Left lung (tissue), 10 donors: ENCODE data around the gene GLIS1. TPM values are rescaled to one million over a fixed set of nuclear protein-coding genes. Genes with fewer than 3 reads are reported as not detected.

Experiments used
- ATAC-seq: fragments of 200-7000 bp; cut with Tn5 transposase; one replicate; pipeline ENCODE4 v1.9.1; 2020; ENCODE audit warnings: moderate library complexity
- DNase-seq, 4 donors: peaks; one replicate each; pipeline ENCODE4 v3.0.0-alpha.2; 2013 to 2020
- H3K27ac ChIP-seq, 2 donors: fragments of 200-600 bp; sonication (generic) in 1 of 2; one replicate each; pipeline versions ENCODE4 v1.5.0 to v1.8.0; 2020 to 2021
- H3K27me3 ChIP-seq, 2 donors: fragments of 200-600 bp; sonication (generic) in 1 of 2; one replicate each; pipeline versions ENCODE4 v1.5.0 to v1.8.0; 2020 to 2021
- H3K36me3 ChIP-seq, 2 donors: fragments of 200-600 bp; sonication (generic) in 1 of 2; one replicate each; pipeline versions ENCODE4 v1.5.0 to v1.8.0; 2020 to 2021
- H3K4me1 ChIP-seq, 2 donors: fragments of 200-600 bp; one replicate each; pipeline ENCODE4 v1.8.0; 2021
- H3K4me3 ChIP-seq, 2 donors: fragments of 200-600 bp; sonication (generic) in 1 of 2; one replicate each; pipeline versions ENCODE4 v1.5.0 to v1.8.0; 2020 to 2021; ENCODE audit warnings: mild to moderate bottlenecking in 1 of 2
- H3K9me3 ChIP-seq, 2 donors: fragments of 200-600 bp; sonication (generic) in 1 of 2; one replicate each; pipeline versions ENCODE4 v1.5.0 to v1.8.0; 2020 to 2021
- intact Hi-C, 2 donors: fragments of 100-400 bp; cut with DNase I; formaldehyde crosslinking; loops; one replicate each; pipeline versions ENCODE4 v1.11.2 to v1.14.2; 2022
- polyA plus RNA-seq, 6 donors: library from polyadenylated mRNA; unstranded; fragments of 120-200 nt; gene quantifications; one replicate each; pipeline ENCODE4 v1.2.1, GENCODE V29; 2013; ENCODE audit not compliant: insufficient read length in 6 of 6
- total RNA-seq, 2 donors: library from RNA; stranded (reverse); fragmentation: NEBNext Ultra II Directional; extraction: Animal tissue kit (Norgen Biotek cat#: 25700); gene quantifications; one replicate each; pipeline ENCODE4 v1.2.1, GENCODE V29; 2021
- TF ChIP-seq, protein P1 (sequence below), 2 donors: fragments of 200-600 bp; sonication (generic) in 1 of 2; IDR thresholded peaks; one replicate each; pipeline versions ENCODE4 v1.5.0 to v1.8.0; 2021; ENCODE audit warnings: antibody characterized with exemption in 2 of 2
- donor health status: DM: no; HTN: yes; CAD: no.
- donor health status: DM: no; HTN: no; CAD: no.

Gene GLIS1
- total and polyA plus RNA-seq, 8 donors = 0.06 to 0.16 (median 0.12) TPM; not detected in 4

DNA sequence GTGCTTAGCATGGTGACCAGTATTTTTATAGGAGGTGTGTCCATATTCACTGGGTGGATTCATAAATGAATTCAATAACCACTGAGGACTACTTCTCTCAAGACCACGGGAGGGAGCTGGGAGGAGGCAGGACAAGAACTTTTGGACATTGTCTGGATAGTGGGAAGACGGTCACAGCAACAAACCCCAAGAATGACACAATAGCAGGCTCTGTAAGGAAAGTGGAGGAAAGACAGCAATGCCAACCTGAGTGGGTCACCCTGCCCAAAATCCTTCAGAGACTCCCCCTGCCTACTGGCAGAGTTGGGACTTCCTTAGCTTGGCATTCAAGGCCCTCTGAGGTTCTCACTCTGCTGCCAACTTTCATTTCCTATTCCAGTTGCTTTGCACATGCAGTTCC, 42.0 kb downstream of the GLIS1 start:
- intact Hi-C loops = no loop called here
- peaks cover 0 to 20% of the 10 kb centered on the region in 2 donors for H3K27me3 ChIP-seq
- H3K27ac ChIP-seq = no peak overlapping the region
- no peaks in the 10 kb centered on the region for H3K4me1 ChIP-seq
- no peaks in the 10 kb centered on the region for H3K36me3 ChIP-seq
- no peak overlapping the region for H3K4me3 ChIP-seq
- TF ChIP-seq, protein P1, sequence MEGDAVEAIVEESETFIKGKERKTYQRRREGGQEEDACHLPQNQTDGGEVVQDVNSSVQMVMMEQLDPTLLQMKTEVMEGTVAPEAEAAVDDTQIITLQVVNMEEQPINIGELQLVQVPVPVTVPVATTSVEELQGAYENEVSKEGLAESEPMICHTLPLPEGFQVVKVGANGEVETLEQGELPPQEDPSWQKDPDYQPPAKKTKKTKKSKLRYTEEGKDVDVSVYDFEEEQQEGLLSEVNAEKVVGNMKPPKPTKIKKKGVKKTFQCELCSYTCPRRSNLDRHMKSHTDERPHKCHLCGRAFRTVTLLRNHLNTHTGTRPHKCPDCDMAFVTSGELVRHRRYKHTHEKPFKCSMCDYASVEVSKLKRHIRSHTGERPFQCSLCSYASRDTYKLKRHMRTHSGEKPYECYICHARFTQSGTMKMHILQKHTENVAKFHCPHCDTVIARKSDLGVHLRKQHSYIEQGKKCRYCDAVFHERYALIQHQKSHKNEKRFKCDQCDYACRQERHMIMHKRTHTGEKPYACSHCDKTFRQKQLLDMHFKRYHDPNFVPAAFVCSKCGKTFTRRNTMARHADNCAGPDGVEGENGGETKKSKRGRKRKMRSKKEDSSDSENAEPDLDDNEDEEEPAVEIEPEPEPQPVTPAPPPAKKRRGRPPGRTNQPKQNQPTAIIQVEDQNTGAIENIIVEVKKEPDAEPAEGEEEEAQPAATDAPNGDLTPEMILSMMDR (IDR thresholded peaks at IDR 0.05) = no peak
- ATAC-seq = no peak
- no peaks in the 10 kb centered on the region for H3K9me3 ChIP-seq
- no peak for DNase-seq

DNA sequence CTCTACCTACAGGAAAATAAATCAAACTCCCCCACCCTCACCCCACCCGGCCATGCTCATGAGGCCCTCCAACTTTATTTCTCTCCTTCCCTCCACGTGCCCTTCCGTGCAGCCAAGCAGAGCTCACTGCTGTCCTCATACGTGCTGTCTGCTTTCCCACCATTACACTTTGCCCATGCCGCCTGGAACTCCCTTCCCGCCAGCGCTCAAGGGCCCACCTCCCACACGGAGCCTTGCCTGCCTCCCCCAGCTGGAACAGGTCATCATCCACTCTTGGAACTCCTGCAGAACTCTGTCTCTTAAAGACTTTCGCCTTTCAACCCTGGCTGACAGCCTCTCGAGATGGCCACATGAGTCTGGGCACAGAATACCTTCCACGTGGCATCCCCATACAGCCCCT, 42.4 kb downstream of the GLIS1 start:
- no peaks in the 10 kb centered on the region for H3K36me3 ChIP-seq
- no peak for ATAC-seq
- intact Hi-C loops = no loop called here
- TF ChIP-seq, protein P1 (IDR thresholded peaks at IDR 0.05) = no peak
- no peaks in the 10 kb centered on the region for H3K4me1 ChIP-seq
- H3K27me3 ChIP-seq = peaks cover 0 to 15% of the 10 kb centered on the region in 2 donors
- DNase-seq = no peak
- H3K4me3 ChIP-seq = no peak overlapping the region
- no peaks in the 10 kb centered on the region for H3K9me3 ChIP-seq
- no peak overlapping the region for H3K27ac ChIP-seq

DNA sequence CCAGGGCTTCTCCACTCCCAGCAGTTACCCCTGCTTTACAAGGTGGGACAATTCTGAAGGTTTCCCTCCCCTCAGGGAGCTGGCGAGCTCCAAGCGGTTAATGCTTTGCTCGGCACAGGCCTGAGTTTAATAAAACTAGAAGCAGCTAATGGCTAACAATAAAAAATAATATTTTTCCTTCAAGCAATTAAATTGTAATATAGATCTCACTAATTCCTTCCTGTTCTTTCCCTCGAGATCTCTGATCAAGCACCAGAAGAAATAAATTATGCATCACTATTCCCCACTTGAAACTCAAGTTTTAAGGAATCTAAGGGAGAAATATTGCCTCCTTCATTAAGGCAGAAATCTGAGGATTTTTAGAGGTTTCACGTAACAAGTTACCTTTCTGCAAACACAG, 42.9 kb downstream of the GLIS1 start:
- intact Hi-C loops = no loop called here
- Histone ChIP-seq H3K9me3 (no peaks in the 10 kb centered on the region), H3K4me3 (no peak overlapping the region), H3K4me1 (no peaks in the 10 kb centered on the region), H3K27ac (no peak overlapping the region), H3K27me3 (peaks cover 0 to 14% of the 10 kb centered on the region in 2 donors), H3K36me3 (no peaks in the 10 kb centered on the region)
- TF ChIP-seq, protein P1 (IDR thresholded peaks at IDR 0.05) = no peak
- ATAC-seq = no peak
- no peak for DNase-seq

DNA sequence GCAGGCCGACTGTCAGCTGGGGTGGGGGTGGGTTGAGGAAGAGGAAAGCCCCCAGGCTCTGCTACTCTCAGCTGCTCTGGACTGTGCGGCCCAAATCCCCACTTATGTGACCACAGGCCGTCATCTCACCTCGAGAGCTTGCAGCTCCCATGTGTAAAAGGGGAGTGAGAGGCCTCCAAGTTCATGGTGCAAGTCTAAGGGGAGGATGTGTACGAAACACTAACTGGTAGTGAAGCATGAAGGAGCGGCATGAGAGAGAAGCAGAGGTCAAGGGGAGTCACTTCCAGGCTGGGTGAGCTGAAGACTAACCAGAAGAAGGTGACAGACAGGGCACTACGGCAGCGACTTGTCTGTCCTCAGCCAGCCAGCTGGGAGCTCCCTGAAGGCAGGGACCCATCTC, 43.8 kb downstream of the GLIS1 start:
- Histone ChIP-seq H3K27me3 (peaks cover 0 to 17% of the 10 kb centered on the region in 2 donors), H3K27ac (no peak overlapping the region), H3K9me3 (no peaks in the 10 kb centered on the region), H3K4me3 (no peak overlapping the region), H3K4me1 (no peaks in the 10 kb centered on the region), H3K36me3 (no peaks in the 10 kb centered on the region)
- intact Hi-C loops = no loop called here
- ATAC-seq (no peak), DNase-seq (no peak)
- TF ChIP-seq, protein P1 (IDR thresholded peaks at IDR 0.05) = no peak

DNA sequence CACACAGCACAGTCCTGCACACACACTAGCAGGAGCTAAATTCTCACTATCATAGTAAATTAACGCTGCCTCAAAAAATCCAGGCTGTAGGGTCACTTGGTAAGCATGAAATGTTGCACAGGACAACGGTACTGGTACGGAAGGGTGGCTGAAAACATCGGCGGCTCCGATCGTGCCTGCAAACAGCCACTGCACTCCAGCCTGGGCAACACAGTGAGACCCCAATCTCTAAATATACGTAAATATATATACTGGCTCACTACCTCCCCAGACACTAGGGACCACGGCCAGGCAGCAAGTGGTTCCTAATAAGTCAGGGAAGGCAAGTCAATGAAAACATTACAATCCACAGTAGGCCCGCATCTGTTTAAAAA, 44.3 kb downstream of the GLIS1 start:
- no peaks in the 10 kb centered on the region for H3K36me3 ChIP-seq
- no peaks in the 10 kb centered on the region for H3K4me1 ChIP-seq

More for the DNA sequence above, 44.3 kb downstream of the GLIS1 start:
- intact Hi-C loops = no loop called here
- DNase-seq (no peak), ATAC-seq (no peak)
- H3K9me3 ChIP-seq = no peaks in the 10 kb centered on the region
- H3K27me3 ChIP-seq = peaks cover 0 to 21% of the 10 kb centered on the region in 2 donors
- TF ChIP-seq, protein P1 (IDR thresholded peaks at IDR 0.05) = no peak
- no peak overlapping the region for H3K27ac ChIP-seq
- no peak overlapping the region for H3K4me3 ChIP-seq
